ENCODE results near the gene PP2D1.

The PP2D1 gene, protein sequence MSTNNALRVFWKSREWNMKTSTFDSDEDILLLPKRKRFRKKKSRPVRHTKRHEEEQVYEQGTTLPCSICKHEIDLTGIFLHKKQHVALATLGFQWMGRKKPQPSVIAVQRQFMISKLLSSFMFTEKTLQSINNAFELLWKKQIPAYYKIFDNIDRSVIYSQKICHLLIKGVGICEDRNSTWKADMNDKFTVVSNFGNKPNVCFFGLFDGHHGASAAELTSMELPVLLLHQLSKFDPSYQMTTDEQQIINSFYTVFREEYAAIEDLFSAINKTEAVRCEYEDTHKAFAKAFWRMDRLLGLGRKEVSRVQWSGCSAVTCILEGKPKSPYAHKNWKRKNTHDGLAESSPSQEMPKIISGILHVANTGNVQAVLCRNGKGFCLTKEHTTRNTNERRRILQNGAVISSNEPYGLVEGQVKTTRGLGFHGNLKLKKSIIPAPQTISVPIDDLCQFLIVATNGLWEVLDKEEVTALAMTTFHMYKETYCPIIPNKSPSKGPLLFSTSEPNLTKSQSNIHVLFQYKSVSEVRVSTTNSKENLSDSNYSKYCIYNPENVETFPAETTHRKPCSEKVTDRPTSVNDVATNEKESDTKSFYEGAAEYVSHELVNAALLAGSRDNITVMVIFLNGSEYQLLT

DNA sequence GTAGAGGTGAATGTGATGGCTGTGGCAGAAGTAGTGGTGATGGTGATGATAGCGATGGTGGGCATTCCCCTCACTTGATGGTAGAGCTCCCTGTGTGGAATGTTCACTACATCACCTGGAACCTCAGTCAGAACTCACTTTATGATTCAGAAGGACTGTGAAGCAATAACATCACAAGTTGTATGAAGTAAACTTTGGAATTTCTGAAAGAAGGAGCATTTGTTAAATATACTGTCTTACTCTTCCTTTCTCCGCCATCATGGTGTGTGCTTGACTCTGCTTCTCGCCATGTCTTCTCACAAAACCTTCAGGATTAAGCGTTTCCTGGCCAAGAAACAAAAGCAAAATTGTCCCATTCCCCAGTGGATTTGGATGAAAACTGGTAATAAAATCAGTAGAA is at the start of gene PP2D1:
TSS of gene PP2D1 (minus strand) at position 101 of the 400 bp plus-strand sequence. CDS start 192 bp downstream, outside the sequence.
- H3K27me3 Mint-ChIP-seq: no peaks in the 10 kb centered on the region
- no peaks in the 10 kb centered on the region for H3K4me1 Mint-ChIP-seq
- H3K27ac Mint-ChIP-seq: no peak within 1 kb of the TSS
- H3K4me3 Mint-ChIP-seq: no peak within 1 kb of the TSS
- no peaks in the 10 kb centered on the region for H3K36me3 Mint-ChIP-seq
- no peak for DNase-seq (ENCODE audit: low spot score in 2 of 2)
- no peaks in the 10 kb centered on the region for H3K9me3 Mint-ChIP-seq
- ATAC-seq (ENCODE audit: low read depth): no peak

DNA sequence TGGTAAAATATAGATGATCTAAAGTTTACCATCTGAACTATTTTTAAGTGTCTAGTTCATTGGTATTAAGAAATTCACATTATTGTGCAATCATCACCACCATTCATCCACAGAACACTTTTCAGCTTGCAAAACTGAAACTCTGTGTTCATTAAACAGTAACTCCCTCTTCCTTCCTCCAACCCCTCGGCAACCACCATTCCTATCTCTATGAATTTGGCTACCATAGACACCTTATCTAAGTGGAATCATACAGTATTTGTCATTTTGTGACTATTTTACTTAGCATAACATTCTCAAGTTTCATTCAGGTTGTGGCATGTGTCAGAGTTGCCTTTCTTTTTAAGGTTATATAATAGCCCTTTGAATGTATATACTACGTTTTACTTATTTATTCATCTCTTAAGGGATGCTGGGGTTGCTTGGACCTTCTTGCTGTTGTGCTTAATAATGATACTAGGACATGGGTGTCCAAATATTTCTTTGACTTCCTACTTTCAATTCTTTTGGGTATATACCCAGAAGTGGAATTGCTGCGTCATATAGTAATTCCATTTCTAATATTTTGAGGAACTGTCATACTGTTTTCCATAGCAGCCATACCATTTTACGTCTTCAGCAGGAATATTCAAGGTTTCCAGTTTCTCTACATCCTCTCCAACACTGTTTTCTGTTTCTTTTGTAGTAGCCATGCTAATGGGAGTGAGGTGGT is 49.1 kb upstream of the PP2D1 start:
- peaks cover 7% of the 10 kb centered on the region for H3K36me3 Mint-ChIP-seq
- DNase-seq (ENCODE audit: low spot score in 2 of 2): no peak

DNA sequence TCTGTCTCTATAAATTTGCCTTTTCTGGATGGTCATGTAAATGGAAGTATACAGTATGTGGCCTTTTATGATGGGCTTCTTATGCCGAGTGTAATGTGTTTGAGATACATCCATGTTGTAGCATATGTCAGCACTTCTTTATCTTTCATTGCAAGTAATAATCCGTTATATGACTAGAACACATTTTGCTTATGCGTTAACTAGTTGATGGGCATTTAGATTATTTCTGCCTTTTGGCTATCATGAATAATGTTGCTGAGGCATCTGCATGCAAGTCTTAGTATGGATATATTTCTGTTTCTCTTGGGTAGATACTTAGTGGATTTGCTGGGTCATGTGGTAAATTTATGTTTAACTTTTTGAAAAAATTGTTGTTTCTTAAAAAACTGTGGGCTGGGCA is 47.9 kb upstream of the PP2D1 start:
- Mint-ChIP-seq H3K4me3 (no peak overlapping the region), H3K36me3 (peaks cover 7% of the 10 kb centered on the region), H3K4me1 (peaks cover 24% of the 10 kb centered on the region), H3K9me3 (no peaks in the 10 kb centered on the region), H3K27ac (no peak overlapping the region), H3K27me3 (no peaks in the 10 kb centered on the region)
- DNase-seq (ENCODE audit: low spot score in 2 of 2) (no peak), ATAC-seq (ENCODE audit: low read depth) (no peak)

More for the DNA sequence above, 49.1 kb upstream of the PP2D1 start:
- no peak for ATAC-seq (ENCODE audit: low read depth)
- Mint-ChIP-seq H3K4me1 (peaks cover 30% of the 10 kb centered on the region), H3K27ac (peak overlapping the region; percentile 58), H3K9me3 (no peaks in the 10 kb centered on the region), H3K4me3 (peak overlapping the region; percentile 39), H3K27me3 (no peaks in the 10 kb centered on the region)

DNA sequence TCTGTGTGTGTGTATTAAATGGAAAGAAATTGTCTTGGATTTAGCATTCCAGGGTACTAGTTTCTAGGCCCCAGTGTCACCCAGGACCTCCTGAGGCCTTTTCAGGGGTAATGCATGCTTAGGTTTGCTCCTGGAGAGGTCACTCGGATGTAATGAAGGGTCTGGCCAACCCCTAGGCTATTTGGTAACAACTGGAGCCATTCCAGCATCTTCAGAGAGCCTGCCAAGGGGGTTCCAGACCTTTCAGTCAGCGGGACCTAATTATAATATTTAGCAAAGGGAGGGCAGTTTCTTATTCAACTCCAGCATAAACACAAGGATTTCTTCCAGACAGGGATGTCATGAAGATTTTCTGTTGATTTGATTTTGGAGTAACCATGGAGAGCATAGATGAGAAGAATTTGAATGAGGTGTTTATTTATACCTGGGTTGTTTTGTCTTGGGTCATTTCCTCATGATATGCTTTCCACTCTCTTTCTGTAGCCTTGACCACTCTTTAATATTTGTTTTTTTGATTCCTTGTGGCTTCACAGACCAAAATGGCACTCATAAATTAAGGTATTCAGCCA is 45.6 kb upstream of the PP2D1 start:
- Mint-ChIP-seq H3K9me3 (no peaks in the 10 kb centered on the region), H3K27ac (no peak overlapping the region), H3K4me3 (no peak overlapping the region), H3K4me1 (peaks cover 19% of the 10 kb centered on the region), H3K36me3 (peaks cover 7% of the 10 kb centered on the region), H3K27me3 (no peaks in the 10 kb centered on the region)
- DNase-seq (ENCODE audit: low spot score in 2 of 2) (no peak), ATAC-seq (ENCODE audit: low read depth) (no peak)

DNA sequence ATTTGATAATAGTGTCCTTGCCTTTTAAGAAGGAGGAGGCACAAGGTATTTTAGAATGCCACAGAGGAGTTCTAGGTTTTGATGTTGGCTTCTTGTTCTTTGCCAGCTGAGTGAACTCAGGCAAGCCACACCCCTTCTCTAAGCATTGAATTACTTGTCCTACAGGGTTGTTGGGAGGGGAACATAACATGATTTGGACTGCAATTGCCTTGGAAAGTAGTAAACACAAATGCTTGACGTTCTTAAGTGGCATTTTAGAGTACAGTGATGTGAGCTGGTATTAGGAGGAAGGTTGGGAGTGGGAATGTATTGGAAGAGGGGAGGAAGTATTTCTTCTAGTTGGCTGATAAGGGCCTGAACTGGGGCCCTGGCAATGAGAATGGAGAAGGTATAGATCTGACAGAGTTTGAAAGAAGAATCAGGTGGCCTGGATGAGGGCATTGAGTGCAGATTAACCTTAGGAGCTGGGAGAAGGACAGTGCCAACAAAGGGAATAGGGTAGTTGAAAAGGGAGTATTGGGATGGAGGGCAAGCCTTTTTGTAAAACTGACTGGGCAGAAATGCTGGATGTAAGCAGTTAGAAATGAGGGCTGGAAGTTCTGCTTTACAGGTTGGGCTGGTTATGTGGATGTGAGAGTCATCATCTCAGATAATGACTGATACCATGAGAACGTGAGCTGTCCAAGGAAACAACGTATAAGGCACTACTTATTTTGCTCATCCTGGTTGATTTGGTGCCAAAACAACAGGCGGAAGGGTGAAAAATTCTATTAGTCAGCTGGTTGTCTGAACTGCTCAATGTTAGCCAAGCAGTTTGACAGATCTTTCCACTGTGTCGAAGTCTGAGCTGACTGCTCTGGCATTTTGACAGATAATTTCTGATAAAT is 44.9 kb upstream of the PP2D1 start:
- Mint-ChIP-seq H3K4me1 (peaks cover 19% of the 10 kb centered on the region), H3K9me3 (no peaks in the 10 kb centered on the region), H3K36me3 (peaks cover 7% of the 10 kb centered on the region), H3K27ac (no peak overlapping the region), H3K27me3 (no peaks in the 10 kb centered on the region), H3K4me3 (no peak overlapping the region)
- DNase-seq (ENCODE audit: low spot score in 2 of 2) (no peak), ATAC-seq (ENCODE audit: low read depth) (no peak)

DNA sequence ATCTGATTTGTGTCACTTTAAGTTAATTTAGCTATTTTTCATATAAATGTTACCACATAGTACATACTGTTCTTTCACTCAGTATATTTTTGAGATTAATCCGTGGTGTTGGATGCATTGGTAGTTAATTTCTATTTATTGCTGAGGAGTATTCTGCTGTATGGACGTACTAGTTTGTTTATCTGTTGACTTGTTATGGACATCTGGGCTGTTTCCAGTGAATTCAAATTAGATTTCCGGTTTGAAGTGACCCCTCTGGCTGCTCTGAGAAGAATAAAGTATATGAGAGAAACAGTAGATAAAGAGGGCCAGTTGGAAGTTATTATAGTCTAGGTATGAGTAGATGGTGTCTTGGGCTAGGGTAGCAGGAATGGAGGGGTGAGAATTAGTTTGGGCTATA is 43.8 kb upstream of the PP2D1 start:
- no peaks in the 10 kb centered on the region for H3K27me3 Mint-ChIP-seq
- no peak overlapping the region for H3K27ac Mint-ChIP-seq
- peaks cover 7% of the 10 kb centered on the region for H3K36me3 Mint-ChIP-seq
- H3K4me1 Mint-ChIP-seq: peaks cover 20% of the 10 kb centered on the region
- DNase-seq (ENCODE audit: low spot score in 2 of 2): no peak
- H3K4me3 Mint-ChIP-seq: no peak overlapping the region
- no peak for ATAC-seq (ENCODE audit: low read depth)
- no peaks in the 10 kb centered on the region for H3K9me3 Mint-ChIP-seq

DNA sequence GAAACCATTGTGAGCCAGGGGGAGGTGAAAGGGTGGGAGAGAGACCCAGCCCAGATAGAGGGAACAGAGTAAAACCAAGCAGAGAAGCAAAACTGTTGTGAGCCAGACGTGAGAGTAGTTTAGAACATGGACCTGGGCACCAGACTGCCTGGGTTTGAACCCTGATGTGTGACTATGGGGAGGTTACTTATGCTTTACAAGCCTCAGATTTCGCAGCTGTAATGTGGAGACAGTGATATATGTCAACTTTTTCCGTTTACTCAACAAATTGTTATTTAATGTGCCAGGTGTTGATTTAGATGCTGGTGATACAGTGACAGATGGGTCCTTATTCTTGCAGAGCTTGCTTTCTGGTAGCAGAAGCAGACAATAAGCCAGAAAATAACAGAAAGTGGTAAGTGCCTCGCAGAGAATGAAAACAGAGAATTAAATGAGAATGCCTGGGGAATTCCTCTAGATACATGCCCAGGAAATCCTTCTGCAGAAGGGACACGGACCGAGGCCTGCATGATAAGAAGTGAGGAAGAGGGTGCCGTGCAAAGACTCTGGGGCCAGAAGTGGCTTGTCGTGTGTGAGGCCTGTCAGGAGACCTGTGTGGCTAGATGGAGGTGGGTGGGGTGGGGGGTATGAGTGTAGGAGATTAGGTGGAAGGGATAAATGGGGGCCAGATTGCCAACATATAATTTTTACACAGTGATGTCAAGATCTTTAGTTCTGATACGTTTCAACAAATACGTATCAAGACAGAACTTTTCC is 43.1 kb upstream of the PP2D1 start:
- Mint-ChIP-seq H3K27me3 (no peaks in the 10 kb centered on the region), H3K27ac (no peak overlapping the region), H3K4me1 (peaks cover 18% of the 10 kb centered on the region), H3K9me3 (no peaks in the 10 kb centered on the region), H3K4me3 (no peak overlapping the region), H3K36me3 (peaks cover 7% of the 10 kb centered on the region)
- DNase-seq (ENCODE audit: low spot score in 2 of 2) (no peak), ATAC-seq (ENCODE audit: low read depth) (peak; percentile 40)

DNA sequence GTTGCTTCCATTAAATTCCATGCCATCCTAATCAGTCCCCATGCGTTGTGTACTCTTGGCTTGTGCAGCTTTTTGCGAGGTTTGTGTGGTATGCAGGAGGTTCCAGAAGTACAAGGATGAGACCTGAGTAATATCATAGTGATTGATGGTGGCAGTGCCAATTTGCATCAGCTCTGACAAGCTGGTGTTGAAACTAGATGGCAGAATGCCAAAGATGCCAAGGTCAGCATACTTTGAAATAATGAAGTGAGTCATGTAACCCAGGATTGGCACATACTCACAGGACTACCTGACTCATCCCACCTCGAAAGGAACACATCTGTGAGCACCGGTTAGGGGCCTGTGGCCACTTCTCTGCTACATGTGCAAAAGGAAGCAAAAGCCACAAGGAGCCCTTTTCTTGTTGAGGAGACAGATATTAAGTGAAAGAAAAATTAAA is 42.5 kb upstream of the PP2D1 start:
- peaks cover 3% of the 10 kb centered on the region for H3K36me3 Mint-ChIP-seq
- no peak for DNase-seq (ENCODE audit: low spot score in 2 of 2)
- peaks cover 14% of the 10 kb centered on the region for H3K4me1 Mint-ChIP-seq
- no peak overlapping the region for H3K27ac Mint-ChIP-seq
- peak; percentile 64 for ATAC-seq (ENCODE audit: low read depth)
- H3K27me3 Mint-ChIP-seq: no peaks in the 10 kb centered on the region
- H3K4me3 Mint-ChIP-seq: no peak overlapping the region
- H3K9me3 Mint-ChIP-seq: no peaks in the 10 kb centered on the region

DNA sequence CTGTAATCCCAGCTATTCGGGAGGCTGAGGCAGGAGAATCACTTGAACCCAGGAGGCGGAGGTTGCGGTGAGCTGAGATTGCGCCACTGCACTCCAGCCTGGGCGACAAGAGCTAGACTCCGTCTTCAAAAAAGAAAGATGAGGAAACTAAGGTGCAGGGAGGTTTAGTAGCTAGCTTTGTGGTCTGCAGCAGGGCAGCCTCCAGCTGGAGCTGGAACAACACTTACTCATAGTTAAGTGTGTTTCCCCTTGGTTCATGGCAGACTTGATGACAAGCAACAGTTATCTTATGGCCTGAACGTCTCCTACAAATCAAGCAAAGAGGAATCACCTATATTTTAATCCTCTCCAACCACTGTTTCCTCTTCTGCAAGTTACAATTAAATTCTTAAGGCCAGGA is 40.8 kb upstream of the PP2D1 start:
- ATAC-seq (ENCODE audit: low read depth): no peak
- H3K27ac Mint-ChIP-seq: no peak overlapping the region
- no peaks in the 10 kb centered on the region for H3K9me3 Mint-ChIP-seq
- DNase-seq (ENCODE audit: low spot score in 2 of 2): no peak
- H3K4me3 Mint-ChIP-seq: no peak overlapping the region
- peaks cover 27% of the 10 kb centered on the region for H3K4me1 Mint-ChIP-seq
- H3K27me3 Mint-ChIP-seq: no peaks in the 10 kb centered on the region
- H3K36me3 Mint-ChIP-seq: no peaks in the 10 kb centered on the region

DNA sequence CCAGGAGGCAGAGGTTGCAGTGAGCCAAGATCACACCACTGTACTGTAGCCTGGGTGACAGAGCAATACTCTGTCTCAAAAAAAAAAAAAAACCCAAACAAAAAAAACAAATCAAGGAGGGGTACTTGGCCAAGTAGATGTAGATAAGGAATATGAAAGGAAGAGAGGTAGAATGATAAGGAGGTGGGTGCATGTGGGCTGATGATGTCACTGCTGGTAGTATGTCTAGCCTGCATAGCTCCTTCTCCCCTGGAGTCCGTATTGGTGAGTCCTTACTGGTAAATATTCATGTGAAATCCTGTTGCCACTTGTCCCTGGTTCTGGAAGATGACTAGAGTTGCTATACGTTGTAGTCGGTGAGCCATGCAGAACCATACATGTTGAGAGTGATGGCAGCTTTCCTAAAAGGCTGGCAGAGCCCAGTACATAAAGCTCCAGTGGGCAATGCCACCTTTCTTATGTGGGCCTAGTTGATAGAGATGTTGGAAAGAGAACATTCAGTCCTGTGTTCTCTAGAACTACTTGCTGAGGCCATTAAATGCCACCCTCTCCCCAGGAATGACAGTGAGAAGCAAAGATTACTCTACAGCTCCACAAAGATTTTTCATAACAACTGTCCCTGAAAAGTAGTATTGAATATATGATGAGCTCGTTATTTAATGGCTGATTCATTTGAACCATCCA is 39.2 kb upstream of the PP2D1 start:
- no peak for ATAC-seq (ENCODE audit: low read depth)
- Mint-ChIP-seq H3K9me3 (no peaks in the 10 kb centered on the region), H3K36me3 (no peaks in the 10 kb centered on the region), H3K27ac (peak overlapping the region; percentile 76), H3K4me3 (no peak overlapping the region), H3K27me3 (no peaks in the 10 kb centered on the region), H3K4me1 (peaks cover 31% of the 10 kb centered on the region)
- DNase-seq (ENCODE audit: low spot score in 2 of 2): no peak

DNA sequence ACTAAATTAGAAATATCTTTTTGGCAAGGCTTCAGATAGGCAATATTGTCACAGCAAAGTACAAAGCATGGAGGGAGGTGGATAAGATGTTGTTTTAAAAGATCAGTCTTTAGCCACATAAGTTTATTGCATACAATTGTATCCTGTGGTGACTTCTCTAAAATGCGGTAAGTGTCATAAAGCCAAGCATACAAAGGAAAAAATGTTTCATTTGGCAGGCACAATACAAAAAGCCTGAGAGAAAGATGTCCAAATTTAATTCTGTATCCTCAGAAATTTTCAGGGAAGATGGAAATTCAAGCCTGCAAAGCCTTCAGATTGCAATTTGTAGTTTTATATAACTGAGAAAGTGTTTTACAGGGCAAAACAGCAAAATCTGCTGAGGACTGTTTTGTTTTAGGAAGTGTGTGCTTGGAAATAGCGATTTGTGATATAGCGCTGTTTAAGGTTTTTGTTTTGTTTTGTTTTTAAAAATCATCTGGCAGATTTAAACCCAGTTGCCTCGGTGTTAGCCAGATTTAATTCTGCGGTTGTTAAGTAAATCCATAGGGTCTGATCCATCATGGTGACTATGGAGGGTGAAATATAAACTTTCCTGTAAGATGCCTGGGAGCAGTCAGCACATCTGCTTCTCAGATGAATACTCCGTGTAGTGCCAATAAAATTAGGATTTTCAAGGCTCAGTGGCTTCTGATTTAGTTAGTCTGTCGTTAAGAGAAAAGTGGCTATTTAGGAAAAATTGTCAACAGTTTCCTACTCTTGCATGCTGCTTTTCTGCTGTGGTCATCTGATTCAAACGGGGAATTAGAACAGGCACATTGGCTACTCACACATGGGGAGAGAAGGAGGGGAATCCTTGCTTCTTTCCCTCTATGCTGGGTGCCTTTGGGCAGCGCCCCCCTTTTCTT is 36.2 kb upstream of the PP2D1 start:
- Mint-ChIP-seq H3K9me3 (no peaks in the 10 kb centered on the region), H3K27me3 (no peaks in the 10 kb centered on the region), H3K4me1 (peaks cover 42% of the 10 kb centered on the region), H3K27ac (peak overlapping the region; percentile 96), H3K4me3 (peak overlapping the region; percentile 89), H3K36me3 (no peaks in the 10 kb centered on the region)
- ATAC-seq (ENCODE audit: low read depth) (no peak), DNase-seq (ENCODE audit: low spot score in 2 of 2) (no peak)
